ENCODE results near the gene RASSF5.
A peak's percentile ranks its signal among the peaks of the same experiment; 100 is the strongest.

Gene RASSF5

DNA sequence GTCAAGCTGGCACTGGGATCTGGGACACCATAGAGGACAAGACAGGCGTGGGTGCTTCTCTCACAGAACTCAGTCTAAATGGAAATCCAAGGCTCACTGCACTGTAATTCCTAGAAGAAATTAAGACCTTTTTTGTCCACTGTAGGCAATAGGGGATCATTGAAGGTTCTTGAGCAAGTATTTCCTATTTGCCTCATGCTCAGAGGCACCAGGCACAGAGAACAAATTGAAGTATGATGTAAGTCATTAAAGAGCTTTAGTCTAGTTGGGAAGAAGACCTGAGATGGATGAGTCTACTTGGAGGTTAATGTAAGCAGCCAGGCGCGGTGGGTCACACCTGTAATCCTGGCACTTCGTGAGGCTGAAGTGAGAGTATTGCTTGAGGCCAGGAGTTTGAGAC, 70.3 kb downstream of the RASSF5 start:
- Histone ChIP-seq H3K9me3 (replicated peaks; ENCODE audit: insufficient read depth, low read length) (no peaks in the 10 kb centered on the region), H3K27me3 (replicated peaks; ENCODE audit: insufficient read depth, low read length) (no peaks in the 10 kb centered on the region), H3K36me3 (replicated peaks; ENCODE audit: insufficient read depth, low read length) (peaks cover 16% of the 10 kb centered on the region; the same call in 1 of the 2 replicates), H3K27ac (ENCODE audit: low read length) (no peak overlapping the region), H3K4me3 (ENCODE audit: low read length) (no peak overlapping the region), H3K9ac (ENCODE audit: low read length) (no peak overlapping the region), H3K9me2 (replicated peaks; ENCODE audit: insufficient read depth, low read length) (no peaks in the 10 kb centered on the region), H3F3A (ENCODE audit: insufficient read depth, low read length) (peaks cover 42% of the 10 kb centered on the region), H3K4me2 (ENCODE audit: low read depth, low read length) (no peak overlapping the region), H3K79me2 (ENCODE audit: low read length) (peaks cover 100% of the 10 kb centered on the region), H3K4me1 (ENCODE audit: low read length) (peaks cover 65% of the 10 kb centered on the region), H2AFZ (ENCODE audit: low read length) (no peak overlapping the region), H4K20me1 (ENCODE audit: insufficient read depth, low read length) (peaks cover 68% of the 10 kb centered on the region)
- DNase-seq = no peak
- no peak for TF ChIP-seq EZH2 (optimal IDR thresholded peaks at IDR 0.05; ENCODE audit: low read depth, low read length)
- TF ChIP-seq, protein P1, sequence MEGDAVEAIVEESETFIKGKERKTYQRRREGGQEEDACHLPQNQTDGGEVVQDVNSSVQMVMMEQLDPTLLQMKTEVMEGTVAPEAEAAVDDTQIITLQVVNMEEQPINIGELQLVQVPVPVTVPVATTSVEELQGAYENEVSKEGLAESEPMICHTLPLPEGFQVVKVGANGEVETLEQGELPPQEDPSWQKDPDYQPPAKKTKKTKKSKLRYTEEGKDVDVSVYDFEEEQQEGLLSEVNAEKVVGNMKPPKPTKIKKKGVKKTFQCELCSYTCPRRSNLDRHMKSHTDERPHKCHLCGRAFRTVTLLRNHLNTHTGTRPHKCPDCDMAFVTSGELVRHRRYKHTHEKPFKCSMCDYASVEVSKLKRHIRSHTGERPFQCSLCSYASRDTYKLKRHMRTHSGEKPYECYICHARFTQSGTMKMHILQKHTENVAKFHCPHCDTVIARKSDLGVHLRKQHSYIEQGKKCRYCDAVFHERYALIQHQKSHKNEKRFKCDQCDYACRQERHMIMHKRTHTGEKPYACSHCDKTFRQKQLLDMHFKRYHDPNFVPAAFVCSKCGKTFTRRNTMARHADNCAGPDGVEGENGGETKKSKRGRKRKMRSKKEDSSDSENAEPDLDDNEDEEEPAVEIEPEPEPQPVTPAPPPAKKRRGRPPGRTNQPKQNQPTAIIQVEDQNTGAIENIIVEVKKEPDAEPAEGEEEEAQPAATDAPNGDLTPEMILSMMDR (IDR thresholded peaks at IDR 0.05; ENCODE audit: low read length) = no peak
- no peak for TF ChIP-seq EZH2phosphoT487 (IDR thresholded peaks at IDR 0.05; ENCODE audit: low read length)

DNA sequence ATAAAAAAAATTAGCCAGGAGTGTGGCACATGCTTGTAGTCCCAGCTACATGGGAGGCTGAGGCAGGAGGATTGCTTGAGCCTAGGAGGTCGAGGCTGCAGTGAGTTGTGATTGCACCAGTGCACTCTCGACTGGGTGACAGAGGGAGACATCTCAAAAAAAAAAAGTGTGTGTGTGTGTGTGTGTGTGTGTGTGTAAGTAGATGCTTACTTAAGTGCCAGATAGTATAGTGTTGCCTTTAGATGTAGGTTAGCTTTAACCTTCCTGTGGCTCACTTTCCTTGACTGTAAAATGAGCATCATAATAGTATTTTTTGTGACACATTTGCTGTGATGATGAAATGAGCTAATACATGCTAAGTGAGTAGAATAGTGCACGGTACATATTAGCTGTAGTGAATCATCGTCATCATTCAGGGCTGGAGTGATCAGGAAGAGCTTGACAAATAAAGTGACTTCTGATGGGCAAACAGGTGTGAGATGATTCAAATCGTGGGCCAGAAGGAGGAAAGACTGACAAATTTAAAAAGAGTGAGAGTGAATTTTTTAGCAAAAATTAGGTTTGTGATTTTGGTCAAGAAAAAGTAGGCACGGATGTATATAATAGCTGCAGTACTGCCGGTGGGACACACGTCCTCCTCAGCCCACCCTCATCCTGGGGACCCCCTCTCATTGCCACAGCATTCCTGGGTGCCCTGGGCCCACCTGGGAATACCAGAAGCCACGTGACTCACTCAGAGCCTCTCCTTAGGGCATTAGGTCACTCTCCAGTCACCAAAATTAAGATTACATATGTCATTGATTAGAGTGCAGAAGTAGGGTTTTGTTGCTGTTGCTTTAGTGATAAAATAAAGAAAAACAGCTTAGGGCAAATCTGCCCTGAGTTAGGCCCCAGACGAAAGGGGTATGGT, 71.0 kb downstream of the RASSF5 start:
- H3K9ac ChIP-seq (ENCODE audit: low read length) = no peak overlapping the region
- peaks cover 100% of the 10 kb centered on the region for H3K79me2 ChIP-seq (ENCODE audit: low read length)
- peaks cover 18% of the 10 kb centered on the region; the same call in 1 of the 2 replicates for H3K36me3 ChIP-seq (replicated peaks; ENCODE audit: insufficient read depth, low read length)
- H3K27me3 ChIP-seq (replicated peaks; ENCODE audit: insufficient read depth, low read length) = no peaks in the 10 kb centered on the region
- TF ChIP-seq, protein P1 (IDR thresholded peaks at IDR 0.05; ENCODE audit: low read length) = no peak
- TF ChIP-seq EZH2 (optimal IDR thresholded peaks at IDR 0.05; ENCODE audit: low read depth, low read length) (no peak), EZH2phosphoT487 (IDR thresholded peaks at IDR 0.05; ENCODE audit: low read length) (no peak)
- no peak overlapping the region for H3K4me3 ChIP-seq (ENCODE audit: low read length)
- H3K4me2 ChIP-seq (ENCODE audit: low read depth, low read length) = no peak overlapping the region; the same call in 1 of the 2 replicates
- no peaks in the 10 kb centered on the region for H3K9me2 ChIP-seq (replicated peaks; ENCODE audit: insufficient read depth, low read length)
- H3F3A ChIP-seq (ENCODE audit: insufficient read depth, low read length) = peaks cover 49% of the 10 kb centered on the region
- no peaks in the 10 kb centered on the region for H3K9me3 ChIP-seq (replicated peaks; ENCODE audit: insufficient read depth, low read length)
- no peak for DNase-seq
- no peak overlapping the region for H2AFZ ChIP-seq (ENCODE audit: low read length)
- peak overlapping the region; percentile 58; the same call in 1 of the 2 replicates for H3K27ac ChIP-seq (ENCODE audit: low read length)
- H3K4me1 ChIP-seq (ENCODE audit: low read length) = peaks cover 63% of the 10 kb centered on the region
- H4K20me1 ChIP-seq (ENCODE audit: insufficient read depth, low read length) = peaks cover 75% of the 10 kb centered on the region

DNA sequence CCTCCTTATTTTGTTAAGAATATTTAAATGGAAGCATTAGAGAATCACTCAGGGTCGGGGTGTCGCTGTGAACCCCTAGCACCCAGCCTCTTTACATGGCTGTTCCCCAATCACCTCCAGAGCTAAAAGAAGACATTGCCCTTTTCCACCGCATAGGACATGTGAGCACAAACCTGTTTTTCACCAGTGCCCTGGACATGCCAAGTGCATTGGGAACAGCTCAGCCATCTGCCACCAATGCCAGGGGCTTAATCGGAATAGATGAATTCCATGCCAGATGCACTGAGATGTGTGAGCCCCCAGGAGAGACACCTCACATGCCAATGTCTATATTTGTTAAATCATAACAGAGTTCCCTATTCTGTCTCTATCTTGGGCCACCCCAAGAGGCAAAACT, 71.6 kb downstream of the RASSF5 start:
- Histone ChIP-seq H3K4me2 (ENCODE audit: low read depth, low read length) (peak overlapping the region; percentile 2; the same call in 1 of the 2 replicates), H3K9ac (ENCODE audit: low read length) (no peak overlapping the region; the same call in 1 of the 2 replicates), H3K4me3 (ENCODE audit: low read length) (no peak overlapping the region), H3K79me2 (ENCODE audit: low read length) (peaks cover 100% of the 10 kb centered on the region), H3K9me3 (replicated peaks; ENCODE audit: insufficient read depth, low read length) (no peaks in the 10 kb centered on the region), H3K36me3 (replicated peaks; ENCODE audit: insufficient read depth, low read length) (peaks cover 23% of the 10 kb centered on the region; the same call in 1 of the 2 replicates), H3F3A (ENCODE audit: insufficient read depth, low read length) (peaks cover 48% of the 10 kb centered on the region), H4K20me1 (ENCODE audit: insufficient read depth, low read length) (peaks cover 78% of the 10 kb centered on the region), H3K27me3 (replicated peaks; ENCODE audit: insufficient read depth, low read length) (no peaks in the 10 kb centered on the region), H3K9me2 (replicated peaks; ENCODE audit: insufficient read depth, low read length) (no peaks in the 10 kb centered on the region), H3K4me1 (ENCODE audit: low read length) (peaks cover 56% of the 10 kb centered on the region), H2AFZ (ENCODE audit: low read length) (no peak overlapping the region), H3K27ac (ENCODE audit: low read length) (peak overlapping the region; percentile 58; the same call in 1 of the 2 replicates)
- no peak for DNase-seq
- no peak for TF ChIP-seq EZH2 (optimal IDR thresholded peaks at IDR 0.05; ENCODE audit: low read depth, low read length)
- TF ChIP-seq, protein P1 (IDR thresholded peaks at IDR 0.05; ENCODE audit: low read length) = no peak
- no peak for TF ChIP-seq EZH2phosphoT487 (IDR thresholded peaks at IDR 0.05; ENCODE audit: low read length)

All from MM.1S (cell line).